Measurements from ENCODE around the gene WAPL.

Gene WAPL

DNA sequence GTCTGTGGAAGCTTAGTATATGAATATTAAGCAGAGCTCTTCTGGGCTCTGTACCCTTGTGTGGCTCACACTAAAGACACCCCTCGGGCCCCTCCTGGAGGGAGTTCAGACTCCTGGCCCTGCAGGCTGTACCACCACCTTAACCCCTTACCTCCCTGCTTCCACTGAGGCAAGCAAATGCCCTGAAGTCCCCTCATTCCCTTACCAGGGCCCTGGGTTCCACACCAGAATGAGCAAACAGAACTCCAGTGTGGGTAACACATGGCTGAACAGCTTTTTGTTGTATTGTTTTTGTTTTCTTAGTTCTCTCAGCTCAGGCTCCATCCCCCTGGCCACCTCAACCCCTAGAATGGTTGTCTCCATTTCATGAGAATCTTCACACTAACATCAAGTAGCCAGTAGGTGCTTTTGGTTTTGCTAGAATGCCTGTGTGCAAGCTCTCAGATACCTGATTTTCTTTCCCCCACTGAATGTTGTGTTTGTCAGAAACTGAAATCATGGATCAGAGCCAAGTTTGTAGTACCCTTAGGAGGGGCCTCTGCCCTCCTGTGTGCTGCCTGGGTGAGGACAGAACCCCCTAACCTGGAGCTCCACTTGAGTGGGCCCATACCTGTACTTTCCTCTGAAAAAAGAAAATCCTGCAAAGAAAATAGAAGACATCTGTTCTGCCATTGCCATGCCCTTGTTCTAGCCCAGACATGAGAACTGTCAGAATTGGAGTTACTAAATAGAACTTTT is 2.8 kb upstream of the WAPL start:
- no peak for DNase-seq (ENCODE audit: low read depth)
- TF ChIP-seq POLR2A (IDR thresholded peaks at IDR 0.05; ENCODE audit: extremely low read depth, insufficient read length): no peak
- no peak for TF ChIP-seq MYC (IDR thresholded peaks at IDR 0.05; ENCODE audit: low read depth, low read length)
- TF ChIP-seq, protein P1, sequence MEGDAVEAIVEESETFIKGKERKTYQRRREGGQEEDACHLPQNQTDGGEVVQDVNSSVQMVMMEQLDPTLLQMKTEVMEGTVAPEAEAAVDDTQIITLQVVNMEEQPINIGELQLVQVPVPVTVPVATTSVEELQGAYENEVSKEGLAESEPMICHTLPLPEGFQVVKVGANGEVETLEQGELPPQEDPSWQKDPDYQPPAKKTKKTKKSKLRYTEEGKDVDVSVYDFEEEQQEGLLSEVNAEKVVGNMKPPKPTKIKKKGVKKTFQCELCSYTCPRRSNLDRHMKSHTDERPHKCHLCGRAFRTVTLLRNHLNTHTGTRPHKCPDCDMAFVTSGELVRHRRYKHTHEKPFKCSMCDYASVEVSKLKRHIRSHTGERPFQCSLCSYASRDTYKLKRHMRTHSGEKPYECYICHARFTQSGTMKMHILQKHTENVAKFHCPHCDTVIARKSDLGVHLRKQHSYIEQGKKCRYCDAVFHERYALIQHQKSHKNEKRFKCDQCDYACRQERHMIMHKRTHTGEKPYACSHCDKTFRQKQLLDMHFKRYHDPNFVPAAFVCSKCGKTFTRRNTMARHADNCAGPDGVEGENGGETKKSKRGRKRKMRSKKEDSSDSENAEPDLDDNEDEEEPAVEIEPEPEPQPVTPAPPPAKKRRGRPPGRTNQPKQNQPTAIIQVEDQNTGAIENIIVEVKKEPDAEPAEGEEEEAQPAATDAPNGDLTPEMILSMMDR (IDR thresholded peaks at IDR 0.05; ENCODE audit: low read depth, low read length): no peak
- TF ChIP-seq, protein P2, sequence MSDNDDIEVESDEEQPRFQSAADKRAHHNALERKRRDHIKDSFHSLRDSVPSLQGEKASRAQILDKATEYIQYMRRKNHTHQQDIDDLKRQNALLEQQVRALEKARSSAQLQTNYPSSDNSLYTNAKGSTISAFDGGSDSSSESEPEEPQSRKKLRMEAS (IDR thresholded peaks at IDR 0.05; ENCODE audit: low read depth, low read length): no peak
- no peak overlapping the region for H3K4me3 ChIP-seq (ENCODE audit: low read depth, low read length)

DNA sequence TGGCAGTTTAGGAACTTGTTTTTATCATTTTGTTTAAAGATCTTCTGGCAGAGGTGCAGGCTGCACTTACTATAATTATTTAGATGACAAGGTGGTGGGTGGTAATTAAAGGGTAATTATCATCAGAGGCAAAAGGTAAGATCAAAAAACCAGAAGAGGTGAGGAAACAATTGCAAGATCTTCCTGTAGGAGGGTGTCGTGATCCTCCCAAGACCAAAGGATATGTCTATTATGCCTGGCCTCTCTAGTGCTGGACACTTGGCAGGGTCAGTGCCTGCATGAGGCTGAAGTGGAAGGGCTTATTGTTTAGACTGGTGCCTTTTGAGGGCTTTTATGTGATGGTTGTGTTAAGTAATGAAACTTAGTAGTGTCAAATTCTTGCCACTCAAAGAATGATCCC is 1.8 kb upstream of the WAPL start:
- H3K4me3 ChIP-seq (ENCODE audit: low read depth, low read length): peak overlapping the region; percentile 87
- DNase-seq (ENCODE audit: low read depth): no peak
- no peak for TF ChIP-seq POLR2A (IDR thresholded peaks at IDR 0.05; ENCODE audit: extremely low read depth, insufficient read length)
- TF ChIP-seq, protein P2 (IDR thresholded peaks at IDR 0.05; ENCODE audit: low read depth, low read length): no peak
- TF ChIP-seq, protein P1 (IDR thresholded peaks at IDR 0.05; ENCODE audit: low read depth, low read length): no peak
- TF ChIP-seq MYC (IDR thresholded peaks at IDR 0.05; ENCODE audit: low read depth, low read length): no peak

DNA sequence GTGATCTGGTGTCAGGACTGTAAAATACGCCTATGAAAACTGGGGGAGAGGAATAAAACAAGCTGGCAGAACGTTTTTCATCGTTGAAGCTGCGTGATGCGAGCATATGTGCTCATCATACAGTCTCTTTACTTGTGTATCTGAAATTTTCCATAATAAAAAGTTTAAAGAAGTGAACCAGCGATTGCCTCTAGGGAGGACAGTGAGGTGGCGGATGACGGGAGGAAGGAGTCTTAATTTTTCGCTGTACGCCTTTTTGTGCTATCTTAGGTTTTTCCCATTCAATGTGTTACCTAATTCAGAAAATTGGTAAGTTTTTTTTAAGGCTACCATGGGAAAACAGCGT is 891 bp upstream of the WAPL start:
- no peak for DNase-seq (ENCODE audit: low read depth)
- peak overlapping the region; percentile 87 for H3K4me3 ChIP-seq (ENCODE audit: low read depth, low read length)
- peak; percentile 32; the same call in 1 of the 2 replicates for TF ChIP-seq MYC (IDR thresholded peaks at IDR 0.05; ENCODE audit: low read depth, low read length)
- TF ChIP-seq, protein P2 (IDR thresholded peaks at IDR 0.05; ENCODE audit: low read depth, low read length): no peak

DNA sequence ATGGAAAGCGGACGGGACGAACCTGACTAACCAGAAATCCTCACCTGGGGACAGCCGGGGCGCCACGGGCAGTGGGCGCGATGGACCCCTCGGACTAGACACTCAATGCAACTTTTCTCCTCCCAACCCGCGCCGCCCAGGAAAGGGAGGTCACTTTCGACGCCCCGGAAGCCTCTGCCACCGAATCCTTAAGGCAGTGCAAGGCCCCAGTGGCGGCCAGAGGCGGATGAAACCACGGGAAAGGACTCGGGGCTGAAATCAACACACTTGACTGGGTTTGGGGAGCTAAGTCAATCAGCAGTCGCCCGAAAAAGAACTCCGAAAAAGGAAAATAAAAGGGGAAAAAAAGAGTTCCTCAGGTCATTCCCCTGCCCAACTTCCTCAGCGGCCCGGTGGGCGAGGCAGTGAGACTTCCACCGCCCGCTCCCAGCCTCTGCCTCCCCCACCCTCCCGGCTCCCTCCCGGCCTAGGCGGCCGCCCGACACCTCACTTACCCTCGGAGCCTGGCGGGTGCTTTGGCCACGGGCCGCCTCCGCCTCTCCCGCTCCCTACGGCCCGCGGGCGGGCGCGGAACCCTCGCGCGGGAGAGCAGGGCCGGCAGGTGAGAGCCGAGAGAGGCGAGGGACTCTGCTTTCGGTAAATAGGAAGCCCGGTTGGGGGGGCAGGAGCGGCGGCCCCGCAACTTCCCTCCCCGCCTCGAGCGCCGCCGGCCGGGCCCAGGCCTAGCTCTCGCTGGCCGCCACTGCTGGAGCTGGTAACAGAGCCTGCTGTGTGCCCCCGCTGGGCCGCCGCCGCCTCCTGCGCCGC is 518 bp downstream of the WAPL start:
- peak; percentile 61 for TF ChIP-seq POLR2A (IDR thresholded peaks at IDR 0.05; ENCODE audit: extremely low read depth, insufficient read length)
- TF ChIP-seq MYC (IDR thresholded peaks at IDR 0.05; ENCODE audit: low read depth, low read length): peak; percentile 43; the same call in 1 of the 2 replicates
- TF ChIP-seq, protein P1 (IDR thresholded peaks at IDR 0.05; ENCODE audit: low read depth, low read length): no peak
- TF ChIP-seq, protein P2 (IDR thresholded peaks at IDR 0.05; ENCODE audit: low read depth, low read length): no peak
- peak overlapping the region; percentile 75 for H3K4me3 ChIP-seq (ENCODE audit: low read depth, low read length)
- peak; percentile 79 for DNase-seq (ENCODE audit: low read depth)

DNA sequence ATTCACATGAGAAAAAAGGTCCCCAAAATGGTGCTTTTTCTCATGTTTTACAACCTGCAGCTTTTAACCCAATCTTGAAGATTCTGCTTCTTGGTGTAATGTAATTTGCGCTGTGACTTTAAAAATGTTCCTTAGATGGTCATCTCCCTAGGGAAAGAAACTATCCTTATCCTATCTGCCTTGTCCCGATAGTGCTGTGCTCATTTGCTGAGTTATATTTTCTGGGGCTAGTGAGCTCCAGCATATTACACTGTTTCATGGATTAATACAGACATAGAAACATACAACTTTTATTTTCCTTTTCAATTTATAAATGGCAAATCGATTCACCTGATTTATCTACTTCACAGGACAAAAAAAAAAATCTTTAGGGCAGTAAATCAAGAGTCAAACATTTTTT is 2.8 kb downstream of the WAPL start:
- TF ChIP-seq MYC (IDR thresholded peaks at IDR 0.05; ENCODE audit: low read depth, low read length) (no peak), POLR2A (IDR thresholded peaks at IDR 0.05; ENCODE audit: extremely low read depth, insufficient read length) (no peak)
- DNase-seq (ENCODE audit: low read depth): no peak
- H3K4me3 ChIP-seq (ENCODE audit: low read depth, low read length): peak overlapping the region; percentile 75

DNA sequence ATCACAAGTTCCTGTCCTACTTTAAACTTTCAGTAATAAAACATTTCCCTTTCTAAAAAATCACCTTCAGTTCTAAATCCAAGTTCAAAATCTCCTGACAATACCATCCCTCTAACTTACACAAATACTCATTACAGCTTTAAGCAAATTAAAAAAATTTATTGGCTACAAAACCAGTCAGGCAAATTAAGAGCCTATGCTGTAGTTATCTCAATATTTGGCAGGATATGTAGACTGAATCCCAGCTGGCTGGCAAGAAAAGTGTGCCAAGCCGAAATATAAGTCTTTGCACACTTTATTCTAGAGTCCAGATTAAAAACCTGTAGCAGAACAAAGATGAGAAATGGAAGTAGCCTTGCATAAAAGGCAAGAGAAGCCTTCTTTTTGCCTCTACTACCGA is 9.5 kb downstream of the WAPL start:
- peak overlapping the region; percentile 34 for H3K4me3 ChIP-seq (ENCODE audit: low read depth, low read length)
- no peak for DNase-seq (ENCODE audit: low read depth)
- TF ChIP-seq, protein P1 (IDR thresholded peaks at IDR 0.05; ENCODE audit: low read depth, low read length): no peak
- TF ChIP-seq, protein P2 (IDR thresholded peaks at IDR 0.05; ENCODE audit: low read depth, low read length): no peak
- no peak for TF ChIP-seq POLR2A (IDR thresholded peaks at IDR 0.05; ENCODE audit: extremely low read depth, insufficient read length)
- TF ChIP-seq MYC (IDR thresholded peaks at IDR 0.05; ENCODE audit: low read depth, low read length): no peak

Data from NB4 (cell line).